NCI-H1930 (cell line): ENCODE measurements around the gene ZNF512B.
"Not testable (repeated sequence)": the region's sequence is repeated elsewhere in the genome, so short reads cannot be mapped to it uniquely, and the experiment has no call there.

Experiments used
- DNase-seq, 2 experiments: peaks; one replicate each; lab custom pipeline; 2025; lab: John Stamatoyannopoulos, UW

The ZNF512B gene

DNA sequence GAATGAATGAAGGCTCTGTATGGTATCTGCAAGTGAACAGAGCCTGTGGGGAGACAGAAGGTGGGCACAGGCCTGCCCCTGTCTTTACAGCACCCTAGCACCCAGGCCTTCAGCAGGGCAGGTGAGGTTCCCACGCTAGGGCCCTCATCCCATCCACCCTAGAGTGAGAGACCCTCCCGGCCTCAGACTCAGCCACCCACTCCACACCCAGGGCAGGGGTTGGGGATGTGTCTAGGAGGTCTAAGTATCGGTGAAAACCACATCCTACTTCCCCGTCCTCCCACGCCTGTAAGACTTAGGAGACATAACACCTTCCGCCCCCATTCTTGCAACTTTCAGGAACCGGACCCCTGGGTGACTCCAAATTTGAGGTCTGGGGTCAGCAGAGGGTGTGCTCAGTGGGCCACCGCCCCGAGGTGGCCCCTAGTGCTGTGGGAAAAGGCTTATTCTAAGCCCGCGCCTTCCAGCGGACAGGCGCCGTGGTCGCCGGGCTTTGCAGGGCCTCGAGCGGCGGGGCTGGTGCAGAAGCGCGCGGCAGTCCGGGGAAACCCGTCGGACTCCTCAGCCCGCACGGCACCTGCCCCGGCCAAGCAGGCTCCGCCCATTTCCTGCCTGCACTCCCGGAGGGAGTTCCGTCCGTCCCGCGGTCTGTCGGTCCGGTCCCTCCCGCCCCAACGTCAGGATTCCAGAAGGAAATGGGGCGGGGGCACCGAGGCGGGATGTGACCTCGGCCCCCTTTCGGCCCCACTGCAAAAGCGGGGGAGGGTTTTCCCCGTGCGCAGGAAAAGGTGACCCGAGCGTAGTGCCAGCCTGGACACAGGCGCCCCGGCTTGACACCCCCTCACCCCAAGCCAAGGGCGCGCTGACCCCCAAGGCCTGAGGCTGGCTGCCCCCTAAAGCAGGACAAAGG lies 8.8 kb upstream of the ZNF512B start:
- peak; percentile 51 to 55 for DNase-seq

DNA sequence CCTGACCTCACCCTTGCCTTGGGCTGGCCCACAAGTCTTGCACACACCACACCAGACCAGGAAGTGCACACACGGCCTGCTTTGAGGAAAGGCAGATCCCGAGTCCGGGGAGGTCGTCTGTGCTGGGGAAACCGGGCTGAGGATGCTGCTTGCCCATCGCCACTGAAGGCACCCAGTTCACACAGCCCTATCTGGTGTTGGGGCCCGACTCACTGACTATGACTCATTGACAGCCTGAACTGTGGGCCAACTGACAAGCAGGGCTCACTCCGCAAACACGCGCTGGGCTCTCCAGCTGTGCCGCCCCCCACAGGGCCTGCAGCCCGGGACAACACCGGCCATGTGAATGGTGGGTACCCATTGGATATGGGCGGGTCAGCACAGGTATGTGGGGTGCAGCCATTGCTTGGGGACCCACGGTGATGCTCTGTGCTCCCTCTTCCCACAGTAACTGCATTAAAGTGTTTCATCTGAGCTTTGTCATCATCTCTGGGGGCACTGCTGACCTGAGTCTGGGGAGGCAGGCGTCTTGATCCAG lies 8.1 kb upstream of the ZNF512B start:
- no peak for DNase-seq

DNA sequence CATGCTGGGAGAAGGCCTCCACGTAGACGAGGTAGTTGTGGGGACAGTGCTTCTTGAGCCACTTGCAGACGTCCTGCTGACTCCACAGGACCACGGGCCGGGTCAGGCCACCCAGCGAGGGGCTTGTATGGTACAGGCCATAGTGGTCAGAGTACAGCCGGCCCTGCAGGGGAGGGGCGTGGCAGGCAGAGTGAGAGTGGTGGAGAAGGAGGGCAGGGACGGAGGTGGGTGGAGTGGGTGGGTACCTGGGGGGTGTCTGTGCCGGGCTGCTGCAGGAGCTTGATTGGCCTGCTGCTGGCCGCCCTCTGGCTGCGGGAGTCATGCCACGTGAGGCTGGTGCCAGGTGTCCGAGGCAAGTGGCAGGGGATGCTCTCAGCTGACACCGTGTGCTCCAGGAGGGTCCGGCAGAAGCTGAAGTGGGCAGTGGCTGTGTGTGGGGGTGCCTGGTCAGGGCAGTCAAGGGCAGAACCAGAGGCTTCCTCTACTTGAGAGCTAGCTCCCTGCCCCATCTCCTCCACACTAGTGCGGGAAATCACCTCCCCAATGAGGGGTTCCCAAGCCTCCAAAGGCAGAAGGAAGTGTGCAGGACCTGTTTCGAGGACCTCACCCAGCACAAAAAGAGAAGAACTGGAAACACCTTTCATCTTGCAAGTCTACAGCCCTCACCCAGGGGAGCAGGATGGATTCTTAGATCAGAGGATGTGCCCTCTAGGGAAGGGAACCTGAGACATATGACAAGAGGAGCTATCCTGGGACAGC lies 7.4 kb upstream of the ZNF512B start:
- DNase-seq, result no peak

DNA sequence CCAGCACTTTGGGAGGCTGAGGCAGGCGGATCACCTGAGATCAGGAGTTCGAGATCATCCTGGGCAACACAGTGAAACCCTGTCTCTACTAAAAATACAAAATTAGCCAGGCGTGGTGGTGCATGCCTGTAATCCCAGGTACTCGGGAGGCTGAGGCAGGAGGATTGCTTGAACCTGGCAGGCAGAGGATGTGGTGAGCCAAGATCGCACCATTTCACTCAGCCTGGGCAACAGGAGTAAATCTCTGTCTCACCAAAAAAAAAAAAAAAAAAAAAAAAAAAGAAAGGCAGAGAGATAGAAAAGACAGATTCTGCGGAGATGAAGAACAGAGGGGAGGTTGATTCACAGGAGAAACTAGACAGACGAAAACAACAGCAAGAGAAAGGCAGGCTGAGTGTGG lies 6.8 kb upstream of the ZNF512B start:
- DNase-seq, result not testable (repeated sequence)

DNA sequence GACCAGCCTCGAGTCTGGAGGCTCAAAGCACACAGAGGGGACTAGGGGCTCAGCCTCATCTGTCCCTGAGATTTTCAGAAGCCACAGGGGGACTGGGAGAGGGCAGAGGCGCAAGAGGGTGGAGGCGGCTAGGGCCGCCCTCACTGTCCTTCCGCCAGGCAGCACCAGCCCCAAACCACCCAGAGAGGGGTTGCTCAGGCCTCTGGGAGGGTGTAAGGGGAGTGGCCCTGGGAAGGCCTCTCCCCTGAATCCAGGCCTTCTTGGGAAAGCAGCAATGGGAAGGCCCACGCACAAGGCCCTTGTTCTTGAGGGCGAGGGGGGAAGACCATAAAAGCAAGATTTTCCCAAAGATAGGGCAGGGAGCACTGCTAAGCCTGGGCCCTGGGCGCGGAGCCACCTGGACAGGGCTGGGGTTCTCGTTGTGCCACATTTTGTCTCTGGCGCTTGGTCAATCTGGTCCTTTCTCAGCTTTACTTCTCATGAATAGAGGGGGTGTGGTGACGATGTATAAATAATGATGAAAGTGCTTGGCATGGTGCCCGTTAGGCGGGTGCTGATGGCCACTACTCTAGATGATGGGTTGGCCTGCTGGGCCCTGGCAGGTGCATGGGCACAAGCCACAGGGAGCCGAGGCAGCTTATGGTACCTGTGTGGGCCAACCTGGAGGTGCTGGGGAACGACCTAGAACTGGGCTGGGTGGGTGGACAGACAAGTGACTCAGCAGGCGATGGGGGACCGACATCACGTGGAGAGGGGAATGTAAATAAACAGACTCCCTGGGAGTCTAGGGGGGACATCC lies 4.9 kb upstream of the ZNF512B start:
- DNase-seq, result no peak

DNA sequence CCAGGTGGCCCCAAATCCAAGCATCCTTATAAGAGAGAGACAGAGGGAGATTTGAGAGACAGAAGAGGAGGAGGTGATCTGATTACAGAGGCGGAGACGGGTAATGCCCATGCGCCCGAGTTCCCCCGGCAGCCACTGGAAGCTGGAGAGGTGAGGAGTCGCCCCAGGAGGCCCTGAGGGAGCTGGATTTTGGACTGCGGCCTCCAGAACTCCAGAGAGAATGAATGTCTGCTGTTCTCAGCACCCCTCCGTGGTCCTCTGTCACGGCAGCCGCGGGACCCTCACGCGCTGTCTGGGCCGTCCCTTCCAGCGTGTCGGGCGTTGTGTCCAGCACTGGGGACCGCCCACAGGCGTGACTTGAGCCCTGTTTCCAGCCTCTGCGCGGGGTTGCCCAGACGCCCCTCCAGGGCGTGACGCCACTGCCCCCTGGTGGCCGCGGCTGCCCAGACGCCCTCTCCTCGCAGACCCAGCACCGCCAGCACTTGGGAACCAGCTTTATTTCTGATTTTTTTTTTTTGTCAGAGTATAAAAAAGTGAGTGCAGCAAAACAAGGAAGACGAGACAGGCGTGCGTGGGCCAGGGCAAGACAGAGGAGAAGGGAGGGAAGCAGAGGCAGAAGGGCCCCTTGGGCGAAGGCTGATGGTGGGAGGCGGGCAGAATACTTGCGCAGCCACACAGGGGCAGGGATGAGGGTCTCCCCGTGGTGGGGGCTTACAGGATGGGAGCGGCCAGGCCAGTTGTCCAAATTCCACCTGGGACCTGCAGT lies 4.1 kb upstream of the ZNF512B start:
- DNase-seq, result peak; percentile 67 to 76

DNA sequence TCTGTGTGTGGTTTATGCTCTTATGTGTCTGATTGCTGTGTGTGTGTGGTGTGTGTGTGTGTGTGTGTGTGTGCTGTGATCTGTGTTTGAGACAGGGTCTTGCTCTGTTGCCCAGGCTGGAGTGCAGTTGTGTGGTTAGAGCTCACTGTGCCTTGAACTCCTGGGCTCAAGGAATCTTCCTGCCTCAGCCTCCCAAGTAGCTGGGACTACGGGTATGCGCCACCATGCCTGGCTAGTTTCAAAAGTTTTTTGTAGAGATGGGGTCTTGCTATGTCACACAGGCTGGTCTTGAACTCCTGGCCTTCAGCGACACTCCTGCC lies 3.4 kb upstream of the ZNF512B start:
- no peak for DNase-seq

DNA sequence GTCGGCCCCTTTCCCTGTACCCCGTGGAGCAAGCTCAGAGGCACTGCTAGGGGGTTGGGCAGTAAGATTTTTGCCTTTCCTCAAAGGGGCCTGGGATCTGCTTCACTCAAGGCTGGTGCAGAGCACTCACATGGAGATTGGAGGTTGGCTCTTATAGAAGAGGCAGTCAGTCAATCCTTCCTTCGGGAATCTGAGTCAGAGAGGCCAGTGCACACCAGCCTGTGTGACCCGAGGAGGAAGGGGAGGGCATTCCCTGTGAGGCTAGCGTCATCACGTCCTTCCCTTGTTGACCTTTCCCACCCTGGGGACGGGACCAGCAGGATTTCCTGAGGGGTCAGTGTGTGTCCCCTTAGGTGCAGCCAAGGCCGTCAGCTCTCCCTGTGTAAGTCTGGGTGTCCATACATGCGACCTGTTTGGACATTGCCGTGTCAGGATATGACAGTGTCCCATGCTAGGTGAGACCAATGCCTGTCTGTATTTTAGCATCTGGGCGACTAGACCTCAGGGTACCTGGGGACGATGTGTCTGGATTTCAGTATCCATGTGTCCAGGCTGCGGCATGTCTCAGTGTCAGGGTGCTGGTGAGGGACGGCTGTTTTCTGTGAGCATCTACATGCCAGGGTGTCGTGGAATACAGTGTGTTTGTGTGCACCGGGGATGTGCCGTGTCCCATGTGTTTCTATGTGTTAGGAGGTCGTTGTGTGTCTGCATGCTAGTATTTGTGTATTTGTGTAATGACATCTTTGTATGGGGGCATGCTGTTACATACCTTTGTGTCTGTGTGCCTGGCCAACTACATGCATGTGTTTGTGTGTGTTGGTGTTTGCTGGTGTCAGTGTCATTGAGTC lies 2.8 kb upstream of the ZNF512B start:
- DNase-seq, result no peak

DNA sequence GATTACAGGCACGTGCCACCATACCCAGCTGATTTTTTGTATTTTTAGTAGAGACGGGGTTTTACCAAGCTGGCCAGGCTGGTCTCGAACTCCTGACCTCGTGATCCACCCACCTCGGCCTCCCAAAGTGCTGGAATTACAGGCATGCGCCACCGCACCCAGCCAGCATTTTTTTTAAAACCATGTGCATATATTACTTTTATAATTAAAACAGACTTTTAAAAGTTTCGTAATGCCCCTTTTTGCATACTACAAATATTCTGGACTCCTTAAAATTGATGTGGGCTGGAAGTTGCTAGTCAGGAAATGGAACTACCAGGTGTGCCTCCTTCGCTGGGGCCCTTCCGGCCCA lies 2.2 kb upstream of the ZNF512B start:
- DNase-seq, result not testable (repeated sequence)

DNA sequence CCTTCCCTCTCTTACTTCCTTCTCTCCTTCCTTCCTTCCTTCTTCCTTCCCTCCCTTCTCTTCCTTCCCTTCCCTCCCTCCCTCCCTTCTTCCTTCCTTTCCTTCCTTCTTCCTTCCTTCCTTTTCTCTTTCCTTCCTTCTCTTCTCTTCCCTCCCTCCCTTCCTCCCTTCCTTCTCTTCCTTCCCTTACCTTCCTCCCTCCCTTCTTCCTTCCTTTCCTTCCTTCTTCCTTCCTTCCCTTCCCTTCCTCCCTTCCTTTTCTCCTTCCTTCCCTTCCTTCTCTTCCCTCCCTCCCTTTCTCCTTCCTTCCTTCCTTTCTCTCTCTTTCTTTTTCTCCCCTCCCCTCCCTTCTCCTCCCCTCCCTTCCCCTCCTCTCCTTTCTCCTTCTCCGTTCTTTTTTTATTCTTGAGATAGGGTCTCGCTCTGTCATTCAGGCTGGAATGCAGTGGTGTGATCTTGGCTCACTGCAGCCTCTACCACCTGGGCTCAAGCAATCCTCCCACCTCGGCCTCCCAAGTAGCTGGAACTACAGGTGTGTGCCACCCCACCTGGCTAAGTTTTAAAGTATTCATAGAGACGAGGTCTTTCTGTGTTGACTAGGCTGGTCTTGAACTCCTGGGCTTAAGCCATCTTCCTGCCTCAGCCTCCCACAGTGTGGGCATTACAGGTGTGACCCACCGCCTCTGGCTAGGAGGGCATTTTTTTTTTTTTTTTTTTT lies 1.1 kb upstream of the ZNF512B start:
- DNase-seq, result no peak

DNA sequence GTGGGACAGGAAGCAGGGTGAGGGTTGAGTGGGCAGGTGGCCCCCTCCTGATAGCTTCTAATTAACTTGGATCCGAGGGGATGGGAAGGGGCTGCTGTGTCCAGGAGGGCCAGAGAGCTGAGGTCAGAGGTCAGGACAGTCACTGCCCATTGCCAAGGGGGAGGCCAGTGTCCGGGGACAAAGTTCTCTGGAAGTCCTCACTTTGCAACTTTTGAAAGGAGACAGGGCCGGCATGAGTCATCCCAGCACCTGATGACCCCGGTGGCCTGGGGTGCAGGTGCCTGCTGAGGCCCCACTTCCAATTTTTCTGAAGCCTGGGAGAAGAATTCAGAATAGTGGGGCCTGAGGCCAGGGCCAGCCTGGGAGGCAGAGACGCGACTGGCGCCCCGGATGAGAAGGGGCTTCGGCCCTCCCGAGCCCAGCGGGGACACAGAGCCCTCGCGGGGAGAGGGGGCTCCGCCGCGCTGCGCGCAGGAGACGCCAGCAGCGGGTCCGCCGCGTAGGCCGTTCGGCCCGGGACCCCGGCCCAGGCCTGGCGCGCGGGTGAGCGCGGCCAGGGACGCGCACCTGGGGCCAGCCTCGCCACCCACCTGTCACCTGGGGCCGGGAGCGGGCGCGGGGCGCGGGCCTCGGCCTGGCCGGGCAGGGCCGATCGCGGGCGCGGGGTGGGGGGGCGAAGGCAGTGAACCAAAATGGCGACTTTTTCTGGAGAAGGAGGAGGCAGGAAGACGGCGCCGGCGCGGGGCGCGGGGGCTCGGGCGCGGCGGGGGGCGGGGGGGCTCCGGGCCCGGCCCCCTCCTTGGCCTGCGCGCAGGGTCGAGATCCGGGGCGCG lies 586 bp downstream of the ZNF512B start:
- no peak for DNase-seq

DNA sequence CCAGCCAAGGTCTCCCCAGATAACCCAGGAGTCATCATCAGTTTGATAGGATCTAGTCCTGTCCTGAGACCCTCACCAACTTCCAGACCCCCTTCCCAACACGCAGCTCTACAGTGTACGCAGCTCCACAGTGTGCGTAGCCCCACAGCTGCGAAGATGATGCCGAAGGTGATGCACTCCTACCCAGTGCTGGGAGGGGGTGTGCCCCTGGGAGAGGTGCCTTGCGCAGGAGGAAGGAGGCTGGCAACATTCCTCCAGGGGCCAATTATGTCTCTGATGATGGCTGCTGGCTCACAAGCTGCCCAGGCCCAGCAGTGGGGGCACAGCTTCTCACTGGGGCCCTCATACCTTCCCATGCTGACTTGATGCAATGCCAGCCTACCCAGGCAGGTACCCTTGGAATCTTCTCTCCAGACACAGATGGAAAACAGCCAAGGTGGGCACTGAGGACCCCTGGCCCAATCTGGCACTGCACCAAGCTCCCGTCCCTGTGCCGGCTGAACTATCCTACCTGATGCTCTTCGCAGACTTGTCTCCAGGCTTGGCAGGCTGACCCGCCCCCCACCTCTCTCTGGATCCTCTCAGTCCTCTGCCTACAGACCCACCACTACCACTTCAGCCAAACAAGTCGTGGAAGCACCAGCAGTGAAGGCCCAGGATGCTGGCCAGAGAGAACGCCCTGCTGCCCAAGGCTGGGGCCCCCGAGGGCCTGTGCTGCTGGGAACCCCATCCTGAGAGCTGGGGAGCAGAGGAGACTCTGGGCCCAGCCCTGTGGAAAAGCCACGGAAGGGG lies 1.4 kb downstream of the ZNF512B start:
- DNase-seq, result no peak

DNA sequence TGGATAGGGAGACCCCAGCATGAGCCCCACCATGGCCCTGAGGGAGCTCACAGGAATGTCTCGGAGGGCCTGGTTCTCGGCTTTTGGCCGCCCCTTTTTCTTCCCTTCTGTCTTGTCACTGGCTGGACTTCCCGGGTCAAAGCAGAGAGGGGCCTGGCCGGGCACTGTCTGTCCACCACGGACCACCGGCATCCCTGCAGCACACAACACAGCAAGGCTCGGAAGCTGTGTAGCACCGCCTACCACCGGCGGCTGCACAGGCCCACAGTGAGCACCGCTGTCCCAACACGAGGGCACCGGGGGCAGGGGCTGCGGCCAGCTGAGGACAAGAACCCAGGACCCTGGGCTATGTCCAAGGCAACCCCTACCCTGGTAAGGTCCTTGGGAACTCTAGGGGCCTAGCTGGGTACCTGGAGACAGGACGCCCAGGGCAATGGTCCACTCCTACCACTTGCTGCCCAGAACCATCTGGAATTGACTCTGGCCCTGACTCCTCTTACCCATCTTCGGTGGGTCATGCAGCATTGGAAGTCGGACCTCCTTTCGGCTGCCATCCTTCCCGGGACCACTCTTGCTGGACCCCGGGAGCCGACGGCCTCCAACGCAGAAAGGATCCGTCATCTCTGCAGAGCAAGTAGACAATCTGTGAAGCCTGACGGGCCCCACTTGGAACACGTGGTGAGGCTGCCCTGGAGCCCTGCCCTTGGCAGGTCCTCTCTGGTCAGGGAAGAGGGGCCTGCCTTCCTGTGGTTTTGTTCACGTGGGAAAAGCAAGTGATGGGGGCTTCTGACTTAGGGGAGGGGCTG lies 2.2 kb downstream of the ZNF512B start:
- DNase-seq, result no peak

DNA sequence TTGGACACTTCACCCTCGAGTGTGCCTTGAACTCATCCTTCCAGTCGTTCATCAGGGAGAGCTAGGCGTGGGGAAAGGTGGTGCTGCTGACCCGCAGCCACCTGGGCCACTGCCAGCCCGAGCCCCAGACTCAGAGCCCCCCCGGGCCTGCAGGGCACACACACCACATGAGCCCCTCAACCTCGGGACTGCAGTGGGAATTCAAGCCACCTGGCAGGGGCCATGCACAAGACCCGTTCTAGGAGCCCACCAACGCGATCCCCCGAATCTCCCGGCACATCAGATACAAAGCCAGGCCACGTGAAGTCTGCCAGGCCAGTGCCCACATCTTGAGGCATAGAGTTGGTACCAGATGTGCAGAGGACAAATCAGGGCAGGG lies 2.8 kb downstream of the ZNF512B start:
- DNase-seq, result no peak

DNA sequence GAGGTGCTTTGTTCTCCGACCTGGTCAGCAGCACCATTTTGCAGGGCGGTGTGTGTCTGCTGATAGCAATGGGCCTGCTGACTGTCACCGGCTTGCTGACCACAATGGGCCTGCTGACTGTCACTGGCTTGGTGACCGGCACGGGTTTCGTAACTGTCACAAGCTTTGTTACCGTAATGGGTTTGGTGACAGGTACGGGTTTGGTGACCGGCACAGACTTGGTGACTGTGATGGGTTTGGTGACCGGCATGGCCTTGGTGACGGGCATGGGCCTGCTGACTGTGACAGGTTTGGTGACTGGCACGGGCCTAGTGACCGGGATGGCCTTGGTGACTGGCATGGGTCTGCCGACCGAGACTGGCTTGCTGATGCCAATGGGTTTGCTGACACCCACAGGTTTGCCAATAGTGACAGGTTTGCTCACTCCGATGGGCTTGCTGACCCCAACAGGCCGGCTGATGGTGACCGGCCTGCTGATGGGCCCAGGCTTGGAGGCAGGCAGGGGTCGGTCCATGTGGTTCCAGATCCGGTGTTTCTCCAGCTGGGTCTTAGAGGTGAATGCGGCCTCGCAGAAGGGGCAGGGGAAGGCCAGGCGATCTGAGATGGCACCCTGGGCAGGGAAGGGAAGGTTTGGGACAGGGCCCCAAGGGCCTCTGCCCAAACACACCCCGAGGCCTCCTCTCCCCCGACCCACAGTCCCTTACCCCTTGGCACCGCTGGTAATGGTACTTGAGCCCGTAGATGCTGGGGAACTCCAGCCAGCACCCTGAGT lies 3.4 kb downstream of the ZNF512B start:
- DNase-seq, result no peak

DNA sequence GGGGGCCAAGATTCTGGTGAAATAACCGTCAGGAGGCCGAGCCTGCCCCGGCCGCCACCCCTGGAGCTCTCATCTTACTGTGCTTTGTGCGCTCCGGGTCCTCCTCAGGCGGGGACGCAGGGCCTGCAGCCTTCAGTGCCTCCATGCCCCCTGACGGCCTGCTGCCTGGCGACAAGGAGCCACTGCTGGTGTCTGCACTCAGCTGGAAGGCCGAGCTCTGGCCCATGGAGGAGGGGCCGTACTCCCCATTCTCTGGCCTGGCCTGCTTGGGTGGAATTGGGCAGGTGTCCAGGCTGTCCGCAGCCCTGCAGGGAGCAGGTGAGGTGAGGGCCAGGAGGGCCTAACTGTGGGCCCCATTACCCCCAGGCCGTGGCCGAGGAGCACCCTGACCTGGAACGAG lies 5.3 kb downstream of the ZNF512B start:
- DNase-seq, result no peak
